Hepatocyte (in vitro differentiated cells): Measurements from ENCODE around the gene ZNF385B. TPM values are rescaled to one million over a fixed set of nuclear protein-coding genes. Genes with fewer than 3 reads are reported as not detected.

Source experiments
- DNase-seq: peaks from one replicate; pipeline ENCODE4 v3.0.0-alpha.2; 2016; ENCODE audit warnings: low spot score
- H2AFZ ChIP-seq: fragments of 200-600 bp; sonication (generic); 2 replicates; pipeline ENCODE4 v1.6.0; 2016; ENCODE audit warnings: antibody characterized with exemption, mild to moderate bottlenecking
- H3K27ac ChIP-seq: fragments of 200-600 bp; sonication (generic); 2 replicates; pipeline ENCODE4 v1.5.1; 2016; ENCODE audit warnings: mild to moderate bottlenecking
- H3K27me3 ChIP-seq: fragments of 200-600 bp; sonication (generic); 2 replicates; pipeline ENCODE4 v1.6.1; 2016
- H3K36me3 ChIP-seq: fragments of 200-600 bp; sonication (generic); replicated peaks from 2 replicates; pipeline ENCODE4 v1.5.1; 2016; ENCODE audit warnings: low read depth; ENCODE audit not compliant: insufficient read depth
- H3K4me1 ChIP-seq: fragments of 200-600 bp; sonication (generic); 2 replicates; pipeline ENCODE4 v1.5.1; 2016; ENCODE audit warnings: mild to moderate bottlenecking, moderate library complexity; ENCODE audit not compliant: insufficient read depth
- H3K4me2 ChIP-seq: fragments of 200-600 bp; sonication (generic); 2 replicates; pipeline ENCODE4 v1.6.0; 2016
- H3K4me3 ChIP-seq: fragments of 200-600 bp; sonication (generic); 2 replicates; pipeline ENCODE4 v1.5.1; 2016; ENCODE audit warnings: mild to moderate bottlenecking
- H3K79me2 ChIP-seq: fragments of 200-600 bp; sonication (generic); 2 replicates; pipeline ENCODE4 v1.6.0; 2017; ENCODE audit warnings: mild to moderate bottlenecking
- H3K9me2 ChIP-seq: fragments of 200-600 bp; sonication (generic); replicated peaks from 2 replicates; pipeline ENCODE4 v1.6.0; 2017; ENCODE audit warnings: mild to moderate bottlenecking; ENCODE audit not compliant: insufficient read depth
- H3K9me3 ChIP-seq: fragments of 200-600 bp; sonication (generic); 2 replicates; pipeline ENCODE4 v1.5.1; 2016; ENCODE audit warnings: low read depth, mild to moderate bottlenecking
- H4K20me1 ChIP-seq: fragments of 200-600 bp; sonication (generic); 2 replicates; pipeline ENCODE4 v1.6.0; 2016; ENCODE audit warnings: mild to moderate bottlenecking; ENCODE audit not compliant: insufficient read depth, poor library complexity, severe bottlenecking
- EZH2 ChIP-seq: fragments of 200-600 bp; sonication (generic); IDR thresholded peaks from 2 replicates; pipeline ENCODE4 v1.6.1; 2016; ENCODE audit warnings: antibody characterized with exemption, mild to moderate bottlenecking, borderline replicate concordance
- EZH2phosphoT487 ChIP-seq: fragments of 200-600 bp; sonication (generic); IDR thresholded peaks from one replicate; pipeline ENCODE4 v1.6.1; 2018; ENCODE audit warnings: antibody characterized with exemption, mild to moderate bottlenecking, low read depth, moderate library complexity; ENCODE audit not compliant: unreplicated experiment, severe bottlenecking
- WGBS: methylation state at CpG from one replicate; pipeline ENCODE4 v1.1.6; 2016; ENCODE audit warnings: low lambda C conversion rate; ENCODE audit errors: missing lambda C conversion rate; 5-methylcytosine and 5-hydroxymethylcytosine counted together
- polyA plus RNA-seq: library from polyadenylated mRNA; unstranded; fragments of >200 nt; fragmentation: Nextera tagmentation; extraction: Ambion mirVana; gene quantifications from 2 replicates; pipeline ENCODE4 v1.2.1, GENCODE V29; 2016
- total RNA-seq: library from RNA; depleted of rRNA; stranded (reverse); fragments of >200 nt; gene quantifications from 2 replicates; pipeline ENCODE4 v1.2.3, GENCODE V29; 2014
- TF ChIP-seq, protein P1 (sequence below): fragments of 200-600 bp; sonication (generic); IDR thresholded peaks from 2 replicates; pipeline ENCODE4 v1.5.1; 2016; ENCODE audit warnings: antibody characterized with exemption, mild to moderate bottlenecking; ENCODE audit not compliant: poor library complexity

Gene ZNF385B
- total and polyA plus RNA-seq, 2 experiments from 2014 or later = 1.8 to 2.4 TPM

DNA sequence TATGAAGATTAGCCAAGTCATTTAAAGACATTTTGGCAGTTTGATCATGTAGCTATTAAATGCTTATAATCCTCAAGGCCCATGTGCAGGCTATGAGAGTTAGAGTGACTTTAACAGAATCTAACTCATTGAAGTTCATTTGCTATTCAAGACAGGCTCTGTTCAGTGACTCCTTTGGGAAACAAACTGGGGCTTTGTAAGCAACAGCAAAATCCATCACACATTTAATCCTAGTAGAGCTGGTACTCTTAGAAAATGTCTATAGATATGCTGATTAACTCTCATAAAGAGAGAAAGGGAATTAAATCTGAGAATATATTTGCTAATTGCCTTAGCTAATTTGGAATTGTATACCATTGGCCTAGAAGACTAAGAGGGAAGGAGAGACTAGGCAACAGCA, 414.0 kb downstream of the ZNF385B start:
- Histone ChIP-seq H3K4me1 (no peaks in the 10 kb centered on the region), H2AFZ (no peak overlapping the region), H3K4me3 (no peak overlapping the region), H3K36me3 (no peaks in the 10 kb centered on the region), H3K27ac (no peak overlapping the region), H3K27me3 (no peaks in the 10 kb centered on the region), H3K9me3 (no peaks in the 10 kb centered on the region), H3K9me2 (no peaks in the 10 kb centered on the region), H4K20me1 (no peaks in the 10 kb centered on the region), H3K4me2 (no peak overlapping the region), H3K79me2 (no peaks in the 10 kb centered on the region)
- TF ChIP-seq, protein P1, sequence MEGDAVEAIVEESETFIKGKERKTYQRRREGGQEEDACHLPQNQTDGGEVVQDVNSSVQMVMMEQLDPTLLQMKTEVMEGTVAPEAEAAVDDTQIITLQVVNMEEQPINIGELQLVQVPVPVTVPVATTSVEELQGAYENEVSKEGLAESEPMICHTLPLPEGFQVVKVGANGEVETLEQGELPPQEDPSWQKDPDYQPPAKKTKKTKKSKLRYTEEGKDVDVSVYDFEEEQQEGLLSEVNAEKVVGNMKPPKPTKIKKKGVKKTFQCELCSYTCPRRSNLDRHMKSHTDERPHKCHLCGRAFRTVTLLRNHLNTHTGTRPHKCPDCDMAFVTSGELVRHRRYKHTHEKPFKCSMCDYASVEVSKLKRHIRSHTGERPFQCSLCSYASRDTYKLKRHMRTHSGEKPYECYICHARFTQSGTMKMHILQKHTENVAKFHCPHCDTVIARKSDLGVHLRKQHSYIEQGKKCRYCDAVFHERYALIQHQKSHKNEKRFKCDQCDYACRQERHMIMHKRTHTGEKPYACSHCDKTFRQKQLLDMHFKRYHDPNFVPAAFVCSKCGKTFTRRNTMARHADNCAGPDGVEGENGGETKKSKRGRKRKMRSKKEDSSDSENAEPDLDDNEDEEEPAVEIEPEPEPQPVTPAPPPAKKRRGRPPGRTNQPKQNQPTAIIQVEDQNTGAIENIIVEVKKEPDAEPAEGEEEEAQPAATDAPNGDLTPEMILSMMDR = no peak
- no peak for TF ChIP-seq EZH2phosphoT487
- TF ChIP-seq EZH2 = no peak
- DNase-seq = no peak

GRCh38 chr2:179446476-179447141, 414.8 kb downstream of the ZNF385B start:
- Histone ChIP-seq H3K27ac (no peak overlapping the region), H3K9me3 (no peaks in the 10 kb centered on the region), H4K20me1 (no peaks in the 10 kb centered on the region), H3K27me3 (no peaks in the 10 kb centered on the region), H3K4me1 (no peaks in the 10 kb centered on the region), H3K79me2 (no peaks in the 10 kb centered on the region), H2AFZ (no peak overlapping the region), H3K36me3 (no peaks in the 10 kb centered on the region), H3K9me2 (no peaks in the 10 kb centered on the region), H3K4me2 (no peak overlapping the region), H3K4me3 (no peak overlapping the region)
- 83% methylated on average over 1 of the region's 1 CpG for WGBS
- DNase-seq = no peak
- TF ChIP-seq, protein P1 = no peak
- TF ChIP-seq EZH2phosphoT487 = no peak

DNA sequence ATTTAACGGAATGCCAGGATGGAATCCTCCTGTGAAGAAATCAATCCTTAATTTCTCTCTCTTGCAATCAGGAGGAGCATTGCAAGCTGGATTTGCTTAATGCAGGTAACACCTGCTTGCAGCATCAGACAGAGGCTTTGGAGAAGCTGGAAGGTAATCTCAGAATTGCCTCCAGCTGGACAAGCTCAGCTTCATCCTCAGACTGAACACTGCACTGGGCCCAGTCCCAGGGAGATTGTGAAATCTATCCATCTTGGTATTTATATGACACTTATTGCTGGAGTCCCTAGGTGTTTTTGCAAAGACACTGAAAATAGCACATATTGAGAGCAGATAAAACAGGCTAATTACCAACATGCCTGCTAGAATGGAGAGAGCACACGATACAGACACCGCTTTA, 417.4 kb downstream of the ZNF385B start:
- H3K27ac ChIP-seq = no peak overlapping the region

More for the DNA sequence above, 417.4 kb downstream of the ZNF385B start:
- H3K9me2 ChIP-seq = no peaks in the 10 kb centered on the region
- H4K20me1 ChIP-seq = no peaks in the 10 kb centered on the region
- H2AFZ ChIP-seq = no peak overlapping the region
- H3K4me3 ChIP-seq = no peak overlapping the region
- no peaks in the 10 kb centered on the region for H3K79me2 ChIP-seq
- 73% methylated on average over 3 of the region's 3 CpGs for WGBS
- TF ChIP-seq, protein P1 = no peak
- no peak for TF ChIP-seq EZH2phosphoT487
- TF ChIP-seq EZH2 = no peak
- no peaks in the 10 kb centered on the region for H3K4me1 ChIP-seq
- DNase-seq = peak; percentile 13
- no peak overlapping the region for H3K4me2 ChIP-seq
- H3K9me3 ChIP-seq = no peaks in the 10 kb centered on the region
- no peaks in the 10 kb centered on the region for H3K36me3 ChIP-seq
- no peaks in the 10 kb centered on the region for H3K27me3 ChIP-seq
